PFSK-1 (cell line): ENCODE data around the gene RMND1.

Source experiments
- FOXP2 ChIP-seq: optimal IDR thresholded peaks from 2 replicates; pipeline ENCODE3; 2011; ENCODE audit warnings: borderline replicate concordance, control low read depth, inconsistent platforms; ENCODE audit not compliant: insufficient read depth; ENCODE audit errors: extremely low read length, extremely low read depth
- POLR2AphosphoS5 ChIP-seq: IDR thresholded peaks from 2 replicates; pipeline ENCODE4 v1.6.1; 2012; ENCODE audit warnings: low read depth, mild to moderate bottlenecking, control low read depth, low read length, moderate library complexity
- SIN3A ChIP-seq: IDR thresholded peaks from 2 replicates; pipeline ENCODE4 v1.6.1; 2012; ENCODE audit warnings: mild to moderate bottlenecking, low read length, moderate library complexity, borderline replicate concordance; ENCODE audit not compliant: insufficient read depth
- TAF1 ChIP-seq: IDR thresholded peaks from 2 replicates; pipeline ENCODE4 v1.6.1; 2012; ENCODE audit warnings: low read length, control low read depth, borderline replicate concordance; ENCODE audit not compliant: insufficient read depth
- TF ChIP-seq, protein P1 (sequence below), 2 experiments: IDR thresholded peaks; 2 replicates each; pipeline versions ENCODE4 v1.6.1 to v1.8.0; 2011 to 2012; ENCODE audit warnings: low read depth in 2 of 2, low read length in 2 of 2, control low read depth in 1 of 2, inconsistent platforms in 1 of 2, mild to moderate bottlenecking in 1 of 2, moderate library complexity in 1 of 2; ENCODE audit not compliant: insufficient read depth in 1 of 2

RMND1 gene

DNA sequence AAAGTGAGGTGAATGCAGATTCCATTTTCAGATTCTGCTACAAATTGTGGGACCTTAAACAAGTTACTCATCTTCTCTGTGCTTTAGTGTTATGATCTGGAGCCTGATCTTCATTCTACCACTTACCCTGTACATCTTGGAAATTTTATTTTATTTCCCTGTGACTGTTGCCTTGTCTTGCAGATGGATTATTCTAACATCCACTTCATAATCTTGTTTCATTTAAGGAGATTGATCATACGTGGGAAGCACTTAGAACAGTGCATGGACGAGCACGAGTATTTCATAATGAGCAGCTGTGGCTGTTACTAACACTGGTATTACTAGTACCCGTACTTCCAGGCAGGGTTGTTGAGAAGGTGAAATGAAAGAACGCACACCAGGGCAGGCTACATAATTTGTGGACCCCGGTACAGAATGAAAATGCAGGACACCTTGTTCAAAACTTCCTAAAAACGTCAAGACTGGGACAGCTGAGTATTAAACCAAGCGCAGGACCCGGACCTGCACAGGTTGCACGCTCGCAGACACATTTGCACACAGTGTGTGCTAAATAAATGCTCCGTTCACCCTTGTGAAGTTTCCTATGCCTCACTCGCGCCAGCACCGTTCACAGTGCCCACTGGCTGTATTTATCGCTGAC lies 41.4 kb upstream of the RMND1 start:
- TF ChIP-seq, protein P1, sequence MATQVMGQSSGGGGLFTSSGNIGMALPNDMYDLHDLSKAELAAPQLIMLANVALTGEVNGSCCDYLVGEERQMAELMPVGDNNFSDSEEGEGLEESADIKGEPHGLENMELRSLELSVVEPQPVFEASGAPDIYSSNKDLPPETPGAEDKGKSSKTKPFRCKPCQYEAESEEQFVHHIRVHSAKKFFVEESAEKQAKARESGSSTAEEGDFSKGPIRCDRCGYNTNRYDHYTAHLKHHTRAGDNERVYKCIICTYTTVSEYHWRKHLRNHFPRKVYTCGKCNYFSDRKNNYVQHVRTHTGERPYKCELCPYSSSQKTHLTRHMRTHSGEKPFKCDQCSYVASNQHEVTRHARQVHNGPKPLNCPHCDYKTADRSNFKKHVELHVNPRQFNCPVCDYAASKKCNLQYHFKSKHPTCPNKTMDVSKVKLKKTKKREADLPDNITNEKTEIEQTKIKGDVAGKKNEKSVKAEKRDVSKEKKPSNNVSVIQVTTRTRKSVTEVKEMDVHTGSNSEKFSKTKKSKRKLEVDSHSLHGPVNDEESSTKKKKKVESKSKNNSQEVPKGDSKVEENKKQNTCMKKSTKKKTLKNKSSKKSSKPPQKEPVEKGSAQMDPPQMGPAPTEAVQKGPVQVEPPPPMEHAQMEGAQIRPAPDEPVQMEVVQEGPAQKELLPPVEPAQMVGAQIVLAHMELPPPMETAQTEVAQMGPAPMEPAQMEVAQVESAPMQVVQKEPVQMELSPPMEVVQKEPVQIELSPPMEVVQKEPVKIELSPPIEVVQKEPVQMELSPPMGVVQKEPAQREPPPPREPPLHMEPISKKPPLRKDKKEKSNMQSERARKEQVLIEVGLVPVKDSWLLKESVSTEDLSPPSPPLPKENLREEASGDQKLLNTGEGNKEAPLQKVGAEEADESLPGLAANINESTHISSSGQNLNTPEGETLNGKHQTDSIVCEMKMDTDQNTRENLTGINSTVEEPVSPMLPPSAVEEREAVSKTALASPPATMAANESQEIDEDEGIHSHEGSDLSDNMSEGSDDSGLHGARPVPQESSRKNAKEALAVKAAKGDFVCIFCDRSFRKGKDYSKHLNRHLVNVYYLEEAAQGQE (IDR thresholded peaks at IDR 0.05; ENCODE audit: insufficient read depth in 1 of 2, low read depth in 2 of 2, low read length in 2 of 2) = no peak
- TF ChIP-seq TAF1 (no peak), POLR2AphosphoS5 (no peak), FOXP2 (no peak)

- TF ChIP-seq SIN3A (no peak), FOXP2 (no peak), TAF1 (no peak), POLR2AphosphoS5 (no peak)
- TF ChIP-seq, protein P1 (IDR thresholded peaks at IDR 0.05; ENCODE audit: insufficient read depth in 1 of 2, low read depth in 2 of 2, low read length in 2 of 2) = no peak
These were observed 39.1 kb upstream of the RMND1 start for GRCh38 chr6:151490996-151491395.

- TF ChIP-seq SIN3A (no peak), FOXP2 (no peak)
- TF ChIP-seq, protein P1 (IDR thresholded peaks at IDR 0.05; ENCODE audit: insufficient read depth in 1 of 2, low read depth in 2 of 2, low read length in 2 of 2) = no peak
These were observed 36.3 kb upstream of the RMND1 start for GRCh38 chr6:151488226-151488625.

DNA sequence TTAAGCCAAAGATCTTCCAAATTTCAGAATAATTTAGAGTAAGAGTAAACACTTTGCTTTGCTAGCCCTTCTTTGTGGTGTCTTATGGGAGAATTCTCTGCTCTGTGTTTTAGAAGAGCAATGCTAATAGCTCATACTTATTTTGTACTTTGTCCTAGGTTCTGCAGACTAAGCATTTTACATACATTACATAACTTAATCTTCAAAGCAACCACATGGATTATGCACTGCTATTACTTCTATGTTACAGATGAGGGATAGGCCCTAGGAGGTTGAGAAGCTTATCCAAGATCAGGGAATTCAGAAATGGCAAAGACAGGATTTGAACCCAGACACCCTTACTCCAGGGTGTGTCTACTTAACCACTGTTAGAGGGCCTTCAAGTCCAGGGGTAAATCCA lies 32.1 kb upstream of the RMND1 start:
- TF ChIP-seq, protein P1 (IDR thresholded peaks at IDR 0.05; ENCODE audit: insufficient read depth in 1 of 2, low read depth in 2 of 2, low read length in 2 of 2) = no peak
- no peak for TF ChIP-seq POLR2AphosphoS5
- TF ChIP-seq TAF1 = no peak
- TF ChIP-seq SIN3A = no peak
- no peak for TF ChIP-seq FOXP2

GRCh38 chr6:151482290-151482689 lies 30.4 kb upstream of the RMND1 start:
- TF ChIP-seq POLR2AphosphoS5 (no peak), TAF1 (no peak), FOXP2 (no peak), SIN3A (no peak)
- TF ChIP-seq, protein P1 (IDR thresholded peaks at IDR 0.05; ENCODE audit: insufficient read depth in 1 of 2, low read depth in 2 of 2, low read length in 2 of 2) = no peak
